Liver (tissue), 3 donors: Measurements from ENCODE around the gene ARL13A.

ENCODE experiments used
- EGR1 ChIP-seq, 2 donors: IDR thresholded peaks; 2 replicates each; pipeline ENCODE4 v1.6.1; 2016 to 2018; ENCODE audit warnings: antibody characterized with exemption in 2 of 2, low read depth in 2 of 2
- FOXA1 ChIP-seq: IDR thresholded peaks from 2 replicates; pipeline ENCODE4 v1.6.1; 2016; ENCODE audit warnings: antibody characterized with exemption
- GABPA ChIP-seq, 2 donors: IDR thresholded peaks in 1 of 2; conservative IDR thresholded peaks in 1 of 2; 2 replicates each; pipeline ENCODE4 v1.6.1; 2016; ENCODE audit warnings: antibody characterized with exemption in 2 of 2, mild to moderate bottlenecking in 1 of 2, moderate library complexity in 1 of 2
- HNF4G ChIP-seq: IDR thresholded peaks from 2 replicates; pipeline ENCODE4 v1.6.1; 2016; ENCODE audit warnings: antibody characterized with exemption
- MAX ChIP-seq: IDR thresholded peaks from 2 replicates; pipeline ENCODE4 v1.6.1; 2016; ENCODE audit warnings: antibody characterized with exemption
- NR2F2 ChIP-seq: IDR thresholded peaks from 2 replicates; pipeline ENCODE4 v1.6.1; 2016; ENCODE audit warnings: antibody characterized with exemption
- SP1 ChIP-seq: IDR thresholded peaks from 2 replicates; pipeline ENCODE4 v1.6.1; 2018; ENCODE audit warnings: antibody characterized with exemption, mild to moderate bottlenecking
- TF ChIP-seq, protein P1 (sequence below): fragments of 150-350 bp; IDR thresholded peaks from 2 replicates; pipeline ENCODE4 v1.5.1; 2017; ENCODE audit warnings: improper control_type of control experiment, low read depth, low read length; ENCODE audit not compliant: missing input control
- TF ChIP-seq, protein P2 (sequence below): IDR thresholded peaks from 2 replicates; pipeline ENCODE4 v1.6.1; 2016; ENCODE audit warnings: antibody characterized with exemption, mild to moderate bottlenecking
- donor health status: healthy.
- donor health status: healthy.

GRCh38 chrX:101025126-101025525 lies 55.6 kb downstream of the ARL13A start:
- TF ChIP-seq, protein P1, sequence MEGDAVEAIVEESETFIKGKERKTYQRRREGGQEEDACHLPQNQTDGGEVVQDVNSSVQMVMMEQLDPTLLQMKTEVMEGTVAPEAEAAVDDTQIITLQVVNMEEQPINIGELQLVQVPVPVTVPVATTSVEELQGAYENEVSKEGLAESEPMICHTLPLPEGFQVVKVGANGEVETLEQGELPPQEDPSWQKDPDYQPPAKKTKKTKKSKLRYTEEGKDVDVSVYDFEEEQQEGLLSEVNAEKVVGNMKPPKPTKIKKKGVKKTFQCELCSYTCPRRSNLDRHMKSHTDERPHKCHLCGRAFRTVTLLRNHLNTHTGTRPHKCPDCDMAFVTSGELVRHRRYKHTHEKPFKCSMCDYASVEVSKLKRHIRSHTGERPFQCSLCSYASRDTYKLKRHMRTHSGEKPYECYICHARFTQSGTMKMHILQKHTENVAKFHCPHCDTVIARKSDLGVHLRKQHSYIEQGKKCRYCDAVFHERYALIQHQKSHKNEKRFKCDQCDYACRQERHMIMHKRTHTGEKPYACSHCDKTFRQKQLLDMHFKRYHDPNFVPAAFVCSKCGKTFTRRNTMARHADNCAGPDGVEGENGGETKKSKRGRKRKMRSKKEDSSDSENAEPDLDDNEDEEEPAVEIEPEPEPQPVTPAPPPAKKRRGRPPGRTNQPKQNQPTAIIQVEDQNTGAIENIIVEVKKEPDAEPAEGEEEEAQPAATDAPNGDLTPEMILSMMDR: no peak
- TF ChIP-seq FOXA1 (no peak), HNF4G (no peak), NR2F2 (no peak), MAX (no peak), EGR1 (IDR thresholded peaks at IDR 0.05; ENCODE audit: low read depth in 2 of 2) (no peak), SP1 (no peak), GABPA (IDR thresholded peaks at IDR 0.05 in 1 of 2, conservative IDR thresholded peaks at IDR 0.05 in 1 of 2) (no peak)
- TF ChIP-seq, protein P2, sequence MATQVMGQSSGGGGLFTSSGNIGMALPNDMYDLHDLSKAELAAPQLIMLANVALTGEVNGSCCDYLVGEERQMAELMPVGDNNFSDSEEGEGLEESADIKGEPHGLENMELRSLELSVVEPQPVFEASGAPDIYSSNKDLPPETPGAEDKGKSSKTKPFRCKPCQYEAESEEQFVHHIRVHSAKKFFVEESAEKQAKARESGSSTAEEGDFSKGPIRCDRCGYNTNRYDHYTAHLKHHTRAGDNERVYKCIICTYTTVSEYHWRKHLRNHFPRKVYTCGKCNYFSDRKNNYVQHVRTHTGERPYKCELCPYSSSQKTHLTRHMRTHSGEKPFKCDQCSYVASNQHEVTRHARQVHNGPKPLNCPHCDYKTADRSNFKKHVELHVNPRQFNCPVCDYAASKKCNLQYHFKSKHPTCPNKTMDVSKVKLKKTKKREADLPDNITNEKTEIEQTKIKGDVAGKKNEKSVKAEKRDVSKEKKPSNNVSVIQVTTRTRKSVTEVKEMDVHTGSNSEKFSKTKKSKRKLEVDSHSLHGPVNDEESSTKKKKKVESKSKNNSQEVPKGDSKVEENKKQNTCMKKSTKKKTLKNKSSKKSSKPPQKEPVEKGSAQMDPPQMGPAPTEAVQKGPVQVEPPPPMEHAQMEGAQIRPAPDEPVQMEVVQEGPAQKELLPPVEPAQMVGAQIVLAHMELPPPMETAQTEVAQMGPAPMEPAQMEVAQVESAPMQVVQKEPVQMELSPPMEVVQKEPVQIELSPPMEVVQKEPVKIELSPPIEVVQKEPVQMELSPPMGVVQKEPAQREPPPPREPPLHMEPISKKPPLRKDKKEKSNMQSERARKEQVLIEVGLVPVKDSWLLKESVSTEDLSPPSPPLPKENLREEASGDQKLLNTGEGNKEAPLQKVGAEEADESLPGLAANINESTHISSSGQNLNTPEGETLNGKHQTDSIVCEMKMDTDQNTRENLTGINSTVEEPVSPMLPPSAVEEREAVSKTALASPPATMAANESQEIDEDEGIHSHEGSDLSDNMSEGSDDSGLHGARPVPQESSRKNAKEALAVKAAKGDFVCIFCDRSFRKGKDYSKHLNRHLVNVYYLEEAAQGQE: no peak
